ENCODE data around the gene NHSL2. TPM values are rescaled to one million over a fixed set of nuclear protein-coding genes. Genes with fewer than 3 reads are reported as not detected.

NHSL2 gene
- total and polyA plus RNA-seq, 2 experiments from 2014 or later, result 4.7 to 9.5 TPM

- DNase-seq (ENCODE audit: low spot score) (no peak), ATAC-seq (no peak)
- H3K9me3 Mint-ChIP-seq, result peaks cover 6% of the 10 kb centered on the region
- no peaks in the 10 kb centered on the region for H3K4me1 Mint-ChIP-seq
- Histone ChIP-seq H3K4me2 (no peak overlapping the region), H3K4me1 (ENCODE audit: insufficient read depth) (no peaks in the 10 kb centered on the region), H3K4me3 (no peak overlapping the region), H3K9me2 (ENCODE audit: insufficient read depth) (no peaks in the 10 kb centered on the region), H4K20me1 (replicated peaks; ENCODE audit: insufficient read depth) (no peaks in the 10 kb centered on the region), H3F3A (replicated peaks; ENCODE audit: low read depth) (no peaks in the 10 kb centered on the region), H3K27me3 (ENCODE audit: insufficient read depth) (no peaks in the 10 kb centered on the region), H3K27ac (ENCODE audit: low read depth) (no peak overlapping the region), H3K79me2 (replicated peaks; ENCODE audit: insufficient read depth) (no peaks in the 10 kb centered on the region), H3K36me3 (ENCODE audit: insufficient read depth) (no peaks in the 10 kb centered on the region), H2AFZ (no peak overlapping the region)
- no peak overlapping the region for H3K4me3 Mint-ChIP-seq
- H3K27ac Mint-ChIP-seq, result no peak overlapping the region
- H3K36me3 Mint-ChIP-seq (ENCODE audit: low read depth), result peaks cover 7% of the 10 kb centered on the region; the same call in 2 of the 3 replicates
- H3K27me3 Mint-ChIP-seq (ENCODE audit: insufficient read depth, low read depth, poor library complexity), result peaks cover 2% of the 10 kb centered on the region
- TF ChIP-seq EZH2 (IDR thresholded peaks at IDR 0.05; ENCODE audit: low read depth, unreplicated experiment) (no peak), POLR2AphosphoS5 (IDR thresholded peaks at IDR 0.05; ENCODE audit: low read depth) (no peak)
- TF ChIP-seq, protein P1, sequence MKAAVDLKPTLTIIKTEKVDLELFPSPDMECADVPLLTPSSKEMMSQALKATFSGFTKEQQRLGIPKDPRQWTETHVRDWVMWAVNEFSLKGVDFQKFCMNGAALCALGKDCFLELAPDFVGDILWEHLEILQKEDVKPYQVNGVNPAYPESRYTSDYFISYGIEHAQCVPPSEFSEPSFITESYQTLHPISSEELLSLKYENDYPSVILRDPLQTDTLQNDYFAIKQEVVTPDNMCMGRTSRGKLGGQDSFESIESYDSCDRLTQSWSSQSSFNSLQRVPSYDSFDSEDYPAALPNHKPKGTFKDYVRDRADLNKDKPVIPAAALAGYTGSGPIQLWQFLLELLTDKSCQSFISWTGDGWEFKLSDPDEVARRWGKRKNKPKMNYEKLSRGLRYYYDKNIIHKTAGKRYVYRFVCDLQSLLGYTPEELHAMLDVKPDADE (IDR thresholded peaks at IDR 0.05), result no peak
- TF ChIP-seq, protein P2, sequence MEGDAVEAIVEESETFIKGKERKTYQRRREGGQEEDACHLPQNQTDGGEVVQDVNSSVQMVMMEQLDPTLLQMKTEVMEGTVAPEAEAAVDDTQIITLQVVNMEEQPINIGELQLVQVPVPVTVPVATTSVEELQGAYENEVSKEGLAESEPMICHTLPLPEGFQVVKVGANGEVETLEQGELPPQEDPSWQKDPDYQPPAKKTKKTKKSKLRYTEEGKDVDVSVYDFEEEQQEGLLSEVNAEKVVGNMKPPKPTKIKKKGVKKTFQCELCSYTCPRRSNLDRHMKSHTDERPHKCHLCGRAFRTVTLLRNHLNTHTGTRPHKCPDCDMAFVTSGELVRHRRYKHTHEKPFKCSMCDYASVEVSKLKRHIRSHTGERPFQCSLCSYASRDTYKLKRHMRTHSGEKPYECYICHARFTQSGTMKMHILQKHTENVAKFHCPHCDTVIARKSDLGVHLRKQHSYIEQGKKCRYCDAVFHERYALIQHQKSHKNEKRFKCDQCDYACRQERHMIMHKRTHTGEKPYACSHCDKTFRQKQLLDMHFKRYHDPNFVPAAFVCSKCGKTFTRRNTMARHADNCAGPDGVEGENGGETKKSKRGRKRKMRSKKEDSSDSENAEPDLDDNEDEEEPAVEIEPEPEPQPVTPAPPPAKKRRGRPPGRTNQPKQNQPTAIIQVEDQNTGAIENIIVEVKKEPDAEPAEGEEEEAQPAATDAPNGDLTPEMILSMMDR (conservative IDR thresholded peaks at IDR 0.05; ENCODE audit: low read depth in 2 of 2), result no peak
Observed at GRCh38 chrX:72037601-72038000, 127.0 kb downstream of the NHSL2 start.

GRCh38 chrX:72038016-72038415 lies 127.4 kb downstream of the NHSL2 start:
- H3K27me3 ChIP-seq (ENCODE audit: insufficient read depth), result no peaks in the 10 kb centered on the region
- H3F3A ChIP-seq (replicated peaks; ENCODE audit: low read depth), result no peaks in the 10 kb centered on the region
- H3K4me1 ChIP-seq (ENCODE audit: insufficient read depth), result no peaks in the 10 kb centered on the region
- DNase-seq (ENCODE audit: low spot score) (no peak), ATAC-seq (no peak)
- H3K27ac ChIP-seq (ENCODE audit: low read depth), result no peak overlapping the region
- no peaks in the 10 kb centered on the region for H3K4me1 Mint-ChIP-seq
- H3K27ac Mint-ChIP-seq, result no peak overlapping the region
- H3K9me3 Mint-ChIP-seq, result peaks cover 6% of the 10 kb centered on the region
- no peaks in the 10 kb centered on the region for H3K9me2 ChIP-seq (ENCODE audit: insufficient read depth)
- peaks cover 2% of the 10 kb centered on the region for H3K27me3 Mint-ChIP-seq (ENCODE audit: insufficient read depth, low read depth, poor library complexity)
- no peaks in the 10 kb centered on the region for H3K36me3 ChIP-seq (ENCODE audit: insufficient read depth)
- H2AFZ ChIP-seq, result no peak overlapping the region
- no peak overlapping the region for H3K4me2 ChIP-seq
- no peak overlapping the region for H3K4me3 Mint-ChIP-seq
- H3K36me3 Mint-ChIP-seq (ENCODE audit: low read depth), result peaks cover 7% of the 10 kb centered on the region; the same call in 2 of the 3 replicates
- no peaks in the 10 kb centered on the region for H4K20me1 ChIP-seq (replicated peaks; ENCODE audit: insufficient read depth)
- H3K4me3 ChIP-seq, result no peak overlapping the region
- no peaks in the 10 kb centered on the region for H3K79me2 ChIP-seq (replicated peaks; ENCODE audit: insufficient read depth)
- TF ChIP-seq JUNB (IDR thresholded peaks at IDR 0.05; ENCODE audit: unreplicated experiment) (no peak), ZNF114 (CRISPR knock-in tag; IDR thresholded peaks at IDR 0.05) (no peak), NANOG (IDR thresholded peaks at IDR 0.05; ENCODE audit: borderline replicate concordance) (no peak), EZH2 (IDR thresholded peaks at IDR 0.05; ENCODE audit: low read depth, unreplicated experiment) (no peak), POLR2AphosphoS5 (IDR thresholded peaks at IDR 0.05; ENCODE audit: low read depth) (no peak), STAT1 (IDR thresholded peaks at IDR 0.05; ENCODE audit: unreplicated experiment) (no peak), EZH2phosphoT487 (IDR thresholded peaks at IDR 0.05; ENCODE audit: unreplicated experiment) (no peak)
- TF ChIP-seq, protein P2 (conservative IDR thresholded peaks at IDR 0.05; ENCODE audit: low read depth in 2 of 2), result no peak
- TF ChIP-seq, protein P3, sequence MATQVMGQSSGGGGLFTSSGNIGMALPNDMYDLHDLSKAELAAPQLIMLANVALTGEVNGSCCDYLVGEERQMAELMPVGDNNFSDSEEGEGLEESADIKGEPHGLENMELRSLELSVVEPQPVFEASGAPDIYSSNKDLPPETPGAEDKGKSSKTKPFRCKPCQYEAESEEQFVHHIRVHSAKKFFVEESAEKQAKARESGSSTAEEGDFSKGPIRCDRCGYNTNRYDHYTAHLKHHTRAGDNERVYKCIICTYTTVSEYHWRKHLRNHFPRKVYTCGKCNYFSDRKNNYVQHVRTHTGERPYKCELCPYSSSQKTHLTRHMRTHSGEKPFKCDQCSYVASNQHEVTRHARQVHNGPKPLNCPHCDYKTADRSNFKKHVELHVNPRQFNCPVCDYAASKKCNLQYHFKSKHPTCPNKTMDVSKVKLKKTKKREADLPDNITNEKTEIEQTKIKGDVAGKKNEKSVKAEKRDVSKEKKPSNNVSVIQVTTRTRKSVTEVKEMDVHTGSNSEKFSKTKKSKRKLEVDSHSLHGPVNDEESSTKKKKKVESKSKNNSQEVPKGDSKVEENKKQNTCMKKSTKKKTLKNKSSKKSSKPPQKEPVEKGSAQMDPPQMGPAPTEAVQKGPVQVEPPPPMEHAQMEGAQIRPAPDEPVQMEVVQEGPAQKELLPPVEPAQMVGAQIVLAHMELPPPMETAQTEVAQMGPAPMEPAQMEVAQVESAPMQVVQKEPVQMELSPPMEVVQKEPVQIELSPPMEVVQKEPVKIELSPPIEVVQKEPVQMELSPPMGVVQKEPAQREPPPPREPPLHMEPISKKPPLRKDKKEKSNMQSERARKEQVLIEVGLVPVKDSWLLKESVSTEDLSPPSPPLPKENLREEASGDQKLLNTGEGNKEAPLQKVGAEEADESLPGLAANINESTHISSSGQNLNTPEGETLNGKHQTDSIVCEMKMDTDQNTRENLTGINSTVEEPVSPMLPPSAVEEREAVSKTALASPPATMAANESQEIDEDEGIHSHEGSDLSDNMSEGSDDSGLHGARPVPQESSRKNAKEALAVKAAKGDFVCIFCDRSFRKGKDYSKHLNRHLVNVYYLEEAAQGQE (IDR thresholded peaks at IDR 0.05; ENCODE audit: unreplicated experiment), result no peak
- TF ChIP-seq, protein P1 (IDR thresholded peaks at IDR 0.05), result no peak

All from GM23338 (cell line).